ENCODE measurements around the gene MAPK13.

The MAPK13 gene

GRCh38 chr6:36113049-36113448 lies 17.3 kb upstream of the MAPK13 start (continued):
- TF ChIP-seq CSRNP3 (CRISPR knock-in tag; IDR thresholded peaks at IDR 0.05) = no peak

- TF ChIP-seq ESRRG (CRISPR knock-in tag; IDR thresholded peaks at IDR 0.05) = no peak
- TF ChIP-seq ZNF8 (CRISPR knock-in tag; IDR thresholded peaks at IDR 0.05) = no peak
- TF ChIP-seq RARB (CRISPR knock-in tag; IDR thresholded peaks at IDR 0.05) = no peak
- TF ChIP-seq ZFP3 (CRISPR knock-in tag; IDR thresholded peaks at IDR 0.05) = no peak
- ATAC-seq = no peak
These were observed 16.6 kb upstream of the MAPK13 start for GRCh38 chr6:36113703-36114102.

- no peak for ATAC-seq
- TF ChIP-seq ESRRG (CRISPR knock-in tag; IDR thresholded peaks at IDR 0.05) (no peak), ISL1 (CRISPR knock-in tag; IDR thresholded peaks at IDR 0.05) (no peak), ZC3H10 (CRISPR knock-in tag; IDR thresholded peaks at IDR 0.05) (no peak), ZFP3 (CRISPR knock-in tag; IDR thresholded peaks at IDR 0.05) (no peak), CREB5 (CRISPR knock-in tag; IDR thresholded peaks at IDR 0.05; ENCODE audit: low read depth) (no peak), ZNF8 (CRISPR knock-in tag; IDR thresholded peaks at IDR 0.05) (no peak), PPARA (CRISPR knock-in tag; IDR thresholded peaks at IDR 0.05; ENCODE audit: borderline replicate concordance) (no peak), GLIS3 (CRISPR knock-in tag; IDR thresholded peaks at IDR 0.05) (no peak), CSRNP3 (CRISPR knock-in tag; IDR thresholded peaks at IDR 0.05) (no peak), ARNTL (CRISPR knock-in tag; IDR thresholded peaks at IDR 0.05; ENCODE audit: borderline replicate concordance, low read depth) (no peak), CSDC2 (CRISPR knock-in tag; IDR thresholded peaks at IDR 0.05) (no peak), POU6F1 (CRISPR knock-in tag; IDR thresholded peaks at IDR 0.05; ENCODE audit: borderline replicate concordance, low read depth) (no peak), ZNF565 (CRISPR knock-in tag; conservative IDR thresholded peaks at IDR 0.05; ENCODE audit: low read depth) (no peak), SNAI2 (CRISPR knock-in tag; IDR thresholded peaks at IDR 0.05) (no peak), TCF4 (CRISPR knock-in tag; IDR thresholded peaks at IDR 0.05; ENCODE audit: borderline replicate concordance) (no peak), ZFP30 (CRISPR knock-in tag; IDR thresholded peaks at IDR 0.05) (no peak), ZNF70 (CRISPR knock-in tag; IDR thresholded peaks at IDR 0.05) (no peak)
These were observed 15.4 kb upstream of the MAPK13 start for GRCh38 chr6:36114798-36115408.

GRCh38 chr6:36115412-36115811 lies 14.9 kb upstream of the MAPK13 start:
- no peak for ATAC-seq
- TF ChIP-seq TSHZ2 (CRISPR knock-in tag; IDR thresholded peaks at IDR 0.05) (no peak), ZFP30 (CRISPR knock-in tag; IDR thresholded peaks at IDR 0.05) (no peak), ZFP3 (CRISPR knock-in tag; IDR thresholded peaks at IDR 0.05) (no peak), POU6F1 (CRISPR knock-in tag; IDR thresholded peaks at IDR 0.05; ENCODE audit: borderline replicate concordance, low read depth) (no peak), CSRNP3 (CRISPR knock-in tag; IDR thresholded peaks at IDR 0.05) (no peak), SNAI2 (CRISPR knock-in tag; IDR thresholded peaks at IDR 0.05) (no peak), TCF4 (CRISPR knock-in tag; IDR thresholded peaks at IDR 0.05; ENCODE audit: borderline replicate concordance) (no peak), ZNF8 (CRISPR knock-in tag; IDR thresholded peaks at IDR 0.05) (no peak), ZC3H10 (CRISPR knock-in tag; IDR thresholded peaks at IDR 0.05) (no peak), CREB5 (CRISPR knock-in tag; IDR thresholded peaks at IDR 0.05; ENCODE audit: low read depth) (no peak), GLIS3 (CRISPR knock-in tag; IDR thresholded peaks at IDR 0.05) (no peak), ZNF565 (CRISPR knock-in tag; conservative IDR thresholded peaks at IDR 0.05; ENCODE audit: low read depth) (no peak), TOX (CRISPR knock-in tag; IDR thresholded peaks at IDR 0.05; ENCODE audit: borderline replicate concordance) (no peak), ISL1 (CRISPR knock-in tag; IDR thresholded peaks at IDR 0.05) (no peak), OSR1 (CRISPR knock-in tag; IDR thresholded peaks at IDR 0.05) (no peak), CSDC2 (CRISPR knock-in tag; IDR thresholded peaks at IDR 0.05) (no peak)

Measured in SK-N-SH treated with all-trans-retinoic acid at 6 μM for 48 hours (cell line).